OCI-LY7 (cell line): ENCODE results near the gene GPN1. TPM values are rescaled to one million over a fixed set of nuclear protein-coding genes. Genes with fewer than 3 reads are reported as not detected.

Source experiments
- Bru-seq: library from RNA; stranded (reverse); fragments of 400-500 nt; gene quantifications from one replicate; lab custom pipeline; 2021; lab: Mats Ljungman, UMichigan
- BruChase-seq, 2 experiments: library from RNA; stranded (reverse); fragments of 400-500 nt; gene quantifications; one replicate each; lab custom pipeline; 2021; lab: Mats Ljungman, UMichigan
- BruUV-seq: library from RNA; stranded (reverse); fragments of 400-500 nt; replicated peaks from 2 replicates; lab custom pipeline; 2021; lab: Mats Ljungman, UMichigan
- CTCF ChIA-PET: fragments of 300-600 bp; sonication (Branson Sonifier 250); formaldehyde crosslinking; loops from one replicate; lab custom pipeline; 2022; ENCODE audit warnings: antibody characterized with exemption; ENCODE audit not compliant: unreplicated experiment; lab: Charles Lee
- POLR2A ChIA-PET: fragments of 300-600 bp; sonication (Branson Sonifier 250); formaldehyde crosslinking; loops from one replicate; lab custom pipeline; 2022; ENCODE audit warnings: antibody characterized with exemption; lab: Charles Lee
- DNase-seq: peaks from one replicate; pipeline ENCODE4 v3.0.0-alpha.2; 2015; ENCODE audit warnings: low spot score
- H2AFZ ChIP-seq: fragments of 200-600 bp; sonication (generic), shearing (Covaris generic); 2 replicates; pipeline ENCODE4 v1.6.1; 2014; ENCODE audit warnings: mild to moderate bottlenecking, antibody characterized with exemption, low read length, moderate library complexity
- H3K27ac ChIP-seq: fragments of 200-600 bp; sonication (generic); 2 replicates; pipeline ENCODE4 v1.5.1; 2014; ENCODE audit warnings: mixed run types, low read depth, mild to moderate bottlenecking, moderate library complexity, low read length, inconsistent platforms; ENCODE audit not compliant: poor library complexity, severe bottlenecking
- H3K36me3 ChIP-seq: fragments of 200-600 bp; sonication (generic); 2 replicates; pipeline ENCODE4 v1.6.1; 2014; ENCODE audit warnings: mild to moderate bottlenecking, antibody characterized with exemption, low read length, moderate library complexity, mixed read lengths; ENCODE audit not compliant: insufficient read depth
- H3K4me1 ChIP-seq: fragments of 200-600 bp; sonication (generic); 2 replicates; pipeline ENCODE4 v1.5.1; 2014; ENCODE audit warnings: mild to moderate bottlenecking, low read length; ENCODE audit not compliant: insufficient read depth, poor library complexity, severe bottlenecking
- H3K4me2 ChIP-seq: fragments of 200-600 bp; sonication (generic); 2 replicates; pipeline ENCODE4 v1.6.1; 2014; ENCODE audit warnings: mild to moderate bottlenecking, low read length
- H3K4me3 ChIP-seq: fragments of 200-600 bp; sonication (generic); 2 replicates; pipeline ENCODE4 v1.5.1; 2014; ENCODE audit warnings: mild to moderate bottlenecking, low read depth, low read length; ENCODE audit not compliant: poor library complexity, severe bottlenecking
- H3K79me2 ChIP-seq: fragments of 200-600 bp; sonication (generic); 2 replicates; pipeline ENCODE4 v1.6.1; 2016; ENCODE audit warnings: low read depth, mild to moderate bottlenecking, low read length, moderate library complexity, mixed read lengths; ENCODE audit not compliant: insufficient read depth
- H3K9me2 ChIP-seq: fragments of 200-600 bp; sonication (generic); 2 replicates; pipeline ENCODE4 v1.6.1; 2016; ENCODE audit warnings: mild to moderate bottlenecking, low read length, mixed read lengths; ENCODE audit not compliant: insufficient read depth
- H3K9me3 ChIP-seq: fragments of 200-600 bp; sonication (generic); 2 replicates; pipeline ENCODE4 v1.6.1; 2014; ENCODE audit warnings: mild to moderate bottlenecking, mixed run types, low read length, mixed read lengths
- H4K20me1 ChIP-seq: fragments of 200-600 bp; sonication (generic); 2 replicates; pipeline ENCODE4 v1.6.1; 2014; ENCODE audit warnings: mild to moderate bottlenecking, antibody characterized with exemption, low read length, moderate library complexity, mixed read lengths; ENCODE audit not compliant: insufficient read depth
- EZH2phosphoT487 ChIP-seq: fragments of 200-600 bp; sonication (generic); IDR thresholded peaks from 2 replicates; pipeline ENCODE4 v1.6.1; 2018; ENCODE audit warnings: low read depth, borderline replicate concordance, mild to moderate bottlenecking, mixed run types, antibody characterized with exemption, low read length, moderate library complexity, mixed read lengths
- intact Hi-C: fragments of 100-400 bp; cut with micrococcal nuclease; formaldehyde crosslinking; loops from one replicate; pipeline ENCODE4 v1.10.0; 2022; ENCODE audit not compliant: unreplicated experiment
- long read RNA-seq: library from polyadenylated mRNA; stranded (forward); transcript quantifications from one replicate; pipeline ENCODE4 v2.0.0, GENCODE V29; 2022
- total RNA-seq, 2 experiments: library from RNA; depleted of rRNA in 1 of 2; stranded (reverse); fragments of >200 nt in 1 of 2; shearing (Covaris generic) in 1 of 2; gene quantifications; 2 replicates each; pipeline ENCODE4 v1.2.3, GENCODE V29; 2014 to 2022
- TF ChIP-seq, protein P1 (sequence below): fragments of 200-600 bp; sonication (generic); conservative IDR thresholded peaks from 2 replicates; pipeline ENCODE4 v1.5.1; 2014; ENCODE audit warnings: mild to moderate bottlenecking, antibody characterized with exemption, low read length, moderate library complexity, mixed read lengths

Gene GPN1
- total RNA-seq (2014; rRNA removed; shearing (Covaris generic)) (29.5 and 31.1 TPM in 2 replicates), total RNA-seq (2022) (36.6 and 42.2 TPM in 2 replicates), Bru-seq, nascent RNA (percentile 75 among the genes with signal in this experiment), BruChase-seq, experiment 1, labeled RNA remaining after a 6-hour chase (percentile 78 among the genes with signal in this experiment), BruChase-seq, experiment 2, labeled RNA remaining after a 2-hour chase (percentile 78 among the genes with signal in this experiment)
- long read RNA-seq, transcript GPN1-212 (14 exons, 1,832 nt) = major isoform, 169 of 182 reads
- long read RNA-seq, partial matches to known transcripts = 2 of 182 reads
- long read RNA-seq, other reads (novel, unspliced or antisense) = 11 of 182 reads

DNA sequence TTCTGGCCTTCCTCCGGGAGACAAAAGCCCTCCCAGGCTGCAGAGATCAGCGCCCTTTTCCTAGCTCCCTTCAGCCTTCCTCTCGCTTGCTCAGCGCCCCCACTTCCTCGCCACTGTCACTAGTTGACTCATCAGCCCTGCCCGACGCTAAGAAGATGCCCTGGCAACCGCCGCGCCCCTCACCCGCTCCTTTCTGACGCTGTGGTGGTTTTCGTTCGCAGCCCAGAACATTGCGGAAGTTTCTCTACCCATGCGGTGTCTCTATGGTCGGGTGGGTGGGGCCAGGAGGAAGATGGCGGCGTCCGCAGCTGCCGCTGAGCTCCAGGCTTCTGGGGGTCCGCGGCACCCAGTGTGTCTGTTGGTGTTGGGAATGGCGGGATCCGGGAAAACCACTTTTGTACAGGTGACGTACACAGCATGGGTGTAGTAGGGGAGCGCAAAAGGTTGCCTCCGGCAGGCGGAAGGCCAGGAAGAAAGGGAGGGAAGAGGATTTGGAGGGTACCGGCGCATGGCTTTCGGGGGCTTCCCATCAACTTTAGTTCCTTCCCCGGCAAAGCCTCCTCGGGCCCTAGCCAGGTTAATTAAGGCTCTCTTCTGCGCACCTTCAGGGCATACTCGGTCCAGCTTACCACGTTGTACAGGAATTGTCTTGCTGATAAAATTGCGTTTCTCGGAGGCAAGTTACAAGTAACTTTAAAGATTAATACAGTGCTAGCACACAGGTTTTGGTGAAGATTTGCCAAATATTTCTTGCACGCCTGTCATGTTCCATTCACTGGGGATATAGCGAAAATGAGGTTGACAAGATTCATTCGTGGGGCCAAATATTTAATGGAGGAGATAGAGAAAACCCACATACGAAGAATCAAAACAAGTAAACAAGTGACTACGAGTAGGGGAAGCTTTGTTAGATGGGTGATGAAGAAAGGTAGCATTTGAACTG, at the start of gene GPN1, which contains the start of gene CCDC121:
GPN1 (plus strand) TSS at position 284 of the 943 bp plus-strand sequence; CDS start at position 293, 9 bp downstream.
CCDC121 (minus strand) TSS at position 246 of the 943 bp plus-strand sequence. CDS start 1,213 bp downstream, outside the sequence.
- peak within 1 kb of the TSS; percentile 99 for H3K4me2 ChIP-seq
- peak; percentile 92 for DNase-seq
- ChIA-PET POLR2A (interaction anchor here (0.7 to 1.7 kb wide), 3 partner anchors 15 to 180 kb away, joined by 4 to 5 read pairs (median 4); no protein-coding TSS in a partner anchor), CTCF (no interaction called here)
- no peaks in the 10 kb centered on the region for H4K20me1 ChIP-seq
- TF ChIP-seq, protein P1, sequence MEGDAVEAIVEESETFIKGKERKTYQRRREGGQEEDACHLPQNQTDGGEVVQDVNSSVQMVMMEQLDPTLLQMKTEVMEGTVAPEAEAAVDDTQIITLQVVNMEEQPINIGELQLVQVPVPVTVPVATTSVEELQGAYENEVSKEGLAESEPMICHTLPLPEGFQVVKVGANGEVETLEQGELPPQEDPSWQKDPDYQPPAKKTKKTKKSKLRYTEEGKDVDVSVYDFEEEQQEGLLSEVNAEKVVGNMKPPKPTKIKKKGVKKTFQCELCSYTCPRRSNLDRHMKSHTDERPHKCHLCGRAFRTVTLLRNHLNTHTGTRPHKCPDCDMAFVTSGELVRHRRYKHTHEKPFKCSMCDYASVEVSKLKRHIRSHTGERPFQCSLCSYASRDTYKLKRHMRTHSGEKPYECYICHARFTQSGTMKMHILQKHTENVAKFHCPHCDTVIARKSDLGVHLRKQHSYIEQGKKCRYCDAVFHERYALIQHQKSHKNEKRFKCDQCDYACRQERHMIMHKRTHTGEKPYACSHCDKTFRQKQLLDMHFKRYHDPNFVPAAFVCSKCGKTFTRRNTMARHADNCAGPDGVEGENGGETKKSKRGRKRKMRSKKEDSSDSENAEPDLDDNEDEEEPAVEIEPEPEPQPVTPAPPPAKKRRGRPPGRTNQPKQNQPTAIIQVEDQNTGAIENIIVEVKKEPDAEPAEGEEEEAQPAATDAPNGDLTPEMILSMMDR = no peak
- TF ChIP-seq EZH2phosphoT487 = no peak
- BruUV-seq = TSS peak; percentile 46
- intact Hi-C loops = loop anchor here (1.0 to 5.0 kb wide), 4 partner anchors 47 to 259 kb away; partner anchors contain the start of genes EIF2B4, NRBP1, PPM1G and SNX17
- peaks cover 32% of the 10 kb centered on the region for H3K4me1 ChIP-seq
- H3K27ac ChIP-seq = peak within 1 kb of the TSS; percentile 81
- peak within 1 kb of the TSS; percentile 96 for H3K4me3 ChIP-seq
- no peaks in the 10 kb centered on the region for H3K9me2 ChIP-seq
- peaks cover 17% of the 10 kb centered on the region; the same call in 1 of the 2 replicates for H3K79me2 ChIP-seq
- no peaks in the 10 kb centered on the region for H3K9me3 ChIP-seq
- peaks cover 51% of the 10 kb centered on the region for H3K36me3 ChIP-seq
- H2AFZ ChIP-seq = peak within 1 kb of the TSS; percentile 95

DNA sequence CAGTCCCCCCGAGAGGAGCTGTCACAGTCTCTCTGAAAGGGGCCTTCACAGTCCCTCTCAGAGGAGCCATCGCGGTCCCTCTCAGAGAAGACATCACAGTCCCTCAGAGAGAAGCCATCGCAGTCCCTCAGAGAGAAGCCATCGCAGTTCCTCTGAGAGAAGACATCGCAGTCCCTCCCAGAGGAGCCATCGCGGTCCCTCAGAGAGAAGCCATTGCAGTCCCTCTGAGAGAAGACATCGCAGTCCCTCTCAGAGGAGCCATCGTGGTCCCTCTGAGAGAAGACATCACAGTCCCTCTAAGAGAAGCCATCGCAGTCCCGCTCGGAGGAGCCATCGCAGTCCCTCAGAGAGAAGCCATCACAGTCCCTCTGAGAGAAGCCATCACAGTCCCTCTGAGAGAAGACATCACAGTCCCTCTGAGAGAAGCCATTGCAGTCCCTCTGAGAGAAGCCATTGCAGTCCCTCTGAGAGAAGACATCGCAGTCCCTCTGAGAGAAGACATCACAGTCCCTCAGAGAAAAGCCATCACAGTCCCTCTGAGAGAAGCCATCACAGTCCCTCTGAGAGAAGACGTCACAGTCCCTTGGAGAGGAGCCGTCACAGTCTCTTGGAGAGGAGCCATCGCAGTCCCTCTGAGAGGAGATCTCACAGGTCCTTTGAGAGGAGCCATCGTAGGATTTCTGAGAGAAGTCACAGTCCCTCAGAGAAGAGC, 47.3 kb upstream of the GPN1 start:
- Histone ChIP-seq H3K4me2 (no peak overlapping the region), H3K4me1 (peaks cover 29% of the 10 kb centered on the region), H3K9me3 (no peaks in the 10 kb centered on the region), H3K4me3 (no peak overlapping the region), H4K20me1 (0 out of 2 replicates have a peak, but pooled peaks cover 6% of the 10 kb centered on the region), H3K27ac (no peak overlapping the region), H2AFZ (peak overlapping the region; percentile 99; the same call in 1 of the 2 replicates), H3K36me3 (peaks cover 3% of the 10 kb centered on the region; the same call in 1 of the 2 replicates), H3K9me2 (no peaks in the 10 kb centered on the region), H3K79me2 (peaks cover 35% of the 10 kb centered on the region)
- ChIA-PET CTCF (no interaction called here), POLR2A (no interaction called here)
- no peak for TF ChIP-seq EZH2phosphoT487
- TF ChIP-seq, protein P1 = no peak
- no peak for DNase-seq
- intact Hi-C loops = loop anchor here (2.0 to 5.0 kb wide), 2 partner anchors 46 to 173 kb away; partner anchors contain the start of genes CCDC121, GPN1 and PPM1G
- BruUV-seq = no TSS peak
